HG02973 (cell line): ENCODE data around the gene PPP3CA.

Source experiments
- ATAC-seq: cut with Tn5 transposase; IDR thresholded peaks from one replicate; pipeline ENCODE4 v1.9.1; 2021; ENCODE audit warnings: moderate library complexity; ENCODE audit not compliant: unreplicated experiment

The PPP3CA gene

DNA sequence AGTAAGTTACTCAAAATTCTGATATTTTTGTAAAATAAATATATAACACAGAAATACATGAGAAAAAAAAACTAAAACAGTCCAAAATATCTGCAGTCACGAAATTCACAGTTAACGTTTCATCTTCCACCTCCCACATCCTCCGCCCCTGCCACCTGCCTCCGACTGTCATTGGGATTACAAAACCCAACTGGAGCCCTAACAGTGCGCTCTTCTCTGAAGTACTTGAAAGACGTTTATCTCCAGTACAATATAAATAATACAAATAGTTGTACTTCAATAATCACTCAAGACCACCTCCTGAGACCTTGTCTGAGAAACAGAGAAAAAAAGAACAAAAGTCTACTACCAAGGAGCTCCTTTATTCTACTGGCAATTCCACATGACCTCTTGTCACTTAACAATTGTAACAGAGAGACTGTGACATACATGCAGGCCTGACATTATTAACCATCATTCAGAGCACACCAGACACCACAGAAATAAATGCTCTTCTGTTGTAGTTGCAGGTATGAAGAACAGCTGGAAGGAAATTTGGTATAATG, 280.6 kb downstream of the PPP3CA start:
- no peak for ATAC-seq

GRCh38 chr4:101065935-101066485, 281.3 kb downstream of the PPP3CA start:
- no peak for ATAC-seq

DNA sequence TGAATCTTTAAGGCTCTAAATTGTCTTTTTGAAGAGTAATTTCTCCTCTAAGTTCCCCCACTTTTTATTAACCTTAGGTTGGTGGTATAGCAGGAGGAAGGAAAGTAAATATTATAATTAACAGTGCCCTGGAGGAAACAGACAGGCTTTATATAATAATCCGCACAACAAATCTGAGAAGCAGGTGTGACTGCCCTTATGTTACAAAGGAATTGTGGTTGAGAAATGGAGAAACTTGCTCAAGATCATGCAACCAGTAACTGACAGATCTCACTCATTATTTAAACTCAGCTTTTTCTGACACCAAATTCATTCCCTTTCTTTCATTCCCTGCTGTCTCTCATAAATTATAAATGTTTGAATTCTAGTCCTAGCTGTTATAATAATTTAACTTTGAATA, 282.0 kb downstream of the PPP3CA start:
- no peak for ATAC-seq

DNA sequence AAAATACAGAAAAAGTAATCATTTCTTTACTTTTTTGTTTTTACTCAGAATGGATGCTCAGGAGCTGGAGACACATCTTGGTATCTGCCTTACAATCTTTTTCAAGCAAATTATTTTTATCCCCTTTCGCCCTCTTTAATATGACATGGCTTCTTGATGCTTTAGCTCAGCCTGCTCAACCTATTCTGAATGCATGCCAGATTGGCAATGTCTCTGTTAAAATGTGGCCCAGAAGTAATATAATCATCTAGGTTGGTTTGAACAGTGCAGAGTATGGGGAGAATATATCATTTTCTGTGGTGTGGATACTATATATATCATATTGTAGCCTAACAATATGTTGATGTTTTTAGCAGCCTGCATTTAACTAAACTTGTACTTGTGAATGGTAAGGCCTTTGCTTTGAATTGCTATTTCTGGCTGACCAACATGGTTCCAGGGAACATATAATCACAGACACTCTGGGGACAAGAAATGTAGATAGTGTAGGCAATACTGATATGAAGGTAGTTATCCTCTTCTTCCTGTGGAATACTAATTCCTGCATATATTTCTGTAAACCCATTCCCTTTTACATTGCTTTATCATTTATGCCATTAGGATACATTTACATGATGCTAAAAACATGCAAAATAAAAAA, 282.7 kb downstream of the PPP3CA start:
- no peak for ATAC-seq

GRCh38 chr4:101055392-101055791, 291.9 kb downstream of the PPP3CA start:
- ATAC-seq = no peak

GRCh38 chr4:101050837-101051205, 296.5 kb downstream of the PPP3CA start:
- ATAC-seq = no peak

DNA sequence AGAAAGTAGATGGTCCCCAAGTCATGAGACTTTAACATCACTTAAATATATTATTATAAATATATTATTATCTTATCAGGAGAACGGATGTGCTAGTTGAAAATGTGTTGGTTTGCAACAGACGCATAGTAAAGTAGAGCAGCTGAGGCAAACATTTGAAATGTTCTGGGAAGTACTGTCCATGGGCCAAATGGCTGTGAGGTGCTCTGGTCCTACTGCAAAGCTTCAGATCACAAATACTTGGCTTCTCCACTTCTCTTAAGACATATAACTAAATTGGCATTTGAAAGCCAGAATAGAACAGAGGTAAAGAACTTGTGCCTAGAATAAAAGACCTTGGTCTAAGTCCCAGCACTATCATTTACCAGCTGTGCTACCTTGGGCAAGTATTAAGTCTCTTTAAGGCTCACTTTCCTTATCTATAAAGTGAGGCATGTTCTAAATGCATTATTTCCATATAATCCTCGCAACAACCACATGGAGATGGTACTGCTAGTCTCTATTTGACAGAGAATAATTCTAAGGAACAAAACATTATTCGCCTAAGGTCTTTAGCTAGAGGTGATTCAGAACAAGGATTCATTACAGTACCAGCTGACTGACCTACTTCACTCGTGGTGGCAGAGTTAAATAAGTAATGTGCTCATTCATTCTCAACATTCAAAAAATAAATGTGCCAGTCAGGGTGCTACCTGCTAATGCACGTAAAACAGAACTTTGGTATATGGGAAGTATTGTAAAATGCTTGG, 297.1 kb downstream of the PPP3CA start:
- no peak for ATAC-seq

DNA sequence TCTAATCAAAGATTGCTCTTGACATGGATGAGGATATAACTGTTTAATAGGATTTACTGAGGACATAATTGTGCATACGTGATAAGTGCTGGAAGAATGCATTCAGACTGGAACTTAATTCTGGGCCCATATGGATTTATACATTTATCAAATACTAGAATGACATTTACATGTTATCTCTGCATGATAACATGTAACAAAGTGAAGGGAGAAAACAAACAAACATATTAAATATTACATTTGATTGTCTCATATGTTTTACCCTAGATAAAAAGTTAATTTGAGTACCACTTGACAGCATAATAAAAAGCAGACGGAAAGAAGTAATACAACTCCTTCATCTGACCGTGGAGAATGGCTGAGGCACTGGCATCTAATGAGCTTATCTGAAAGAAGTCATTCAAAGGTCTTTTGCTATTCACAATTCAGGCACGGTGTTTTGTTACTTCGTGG, 297.8 kb downstream of the PPP3CA start:
- ATAC-seq = no peak

- ATAC-seq = no peak
These were observed 302.6 kb downstream of the PPP3CA start for GRCh38 chr4:101044766-101045165.

- ATAC-seq = no peak
These were observed 304.5 kb downstream of the PPP3CA start for GRCh38 chr4:101042847-101043246.

DNA sequence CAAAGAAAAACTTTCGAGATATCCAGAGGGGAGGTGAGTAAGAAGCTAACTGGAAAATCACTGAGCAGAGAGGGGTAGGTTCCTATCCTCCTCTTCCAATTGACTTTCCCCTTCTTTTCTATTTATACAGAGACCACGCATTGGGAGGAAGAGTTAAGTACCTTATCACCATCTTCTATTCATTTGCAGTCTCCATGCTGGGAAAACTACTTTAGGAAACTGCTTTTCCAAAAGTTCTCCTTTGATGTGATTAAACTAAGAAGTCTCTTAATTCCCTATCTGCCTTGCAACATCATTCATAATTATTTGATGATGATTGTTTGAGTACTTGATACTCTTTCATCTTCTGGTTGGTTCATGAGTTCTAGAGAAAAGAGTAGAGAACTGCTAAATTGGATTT, 306.6 kb downstream of the PPP3CA start:
- no peak for ATAC-seq

DNA sequence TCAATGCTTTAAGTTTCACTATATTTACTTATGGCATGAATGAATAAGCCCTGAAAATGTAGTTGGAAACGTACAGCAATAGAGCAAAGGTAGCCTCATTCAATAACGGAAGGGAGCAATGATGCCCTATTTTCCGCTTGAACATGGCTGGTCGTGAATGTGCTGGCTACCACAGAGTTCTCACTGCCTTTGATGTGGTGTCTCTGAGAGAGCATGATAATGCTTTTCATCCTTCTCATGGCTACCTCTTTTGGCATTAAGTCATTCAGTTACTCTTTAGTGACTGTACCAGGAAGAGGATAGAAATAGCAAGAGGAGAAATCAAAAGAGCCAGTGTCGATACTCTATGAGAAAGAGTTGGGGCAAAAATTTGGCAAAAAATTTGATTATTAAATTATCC, 308.0 kb downstream of the PPP3CA start:
- no peak for ATAC-seq

DNA sequence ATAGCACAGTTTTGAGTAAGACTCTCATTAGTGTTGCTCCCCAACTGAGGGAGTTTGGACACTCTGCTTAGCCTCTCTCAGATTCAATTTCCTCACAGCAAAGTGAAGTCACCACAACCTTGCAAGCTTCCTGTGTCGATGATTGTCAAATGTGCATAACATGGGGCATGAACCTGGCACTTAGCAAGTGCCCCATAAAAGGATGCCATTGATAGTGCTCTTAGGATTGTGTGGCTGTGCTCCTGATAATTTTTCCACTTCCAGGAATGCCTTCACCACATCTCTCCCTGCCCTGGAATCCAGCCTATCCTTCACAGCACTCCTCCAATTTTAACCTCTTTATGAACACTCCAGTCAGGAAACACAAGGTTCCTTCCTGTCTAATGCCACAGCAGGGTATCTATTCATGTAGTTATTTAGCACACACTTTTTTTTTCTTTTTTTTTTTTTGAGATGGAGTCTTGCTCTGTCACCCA, 309.4 kb downstream of the PPP3CA start:
- ATAC-seq = no peak

DNA sequence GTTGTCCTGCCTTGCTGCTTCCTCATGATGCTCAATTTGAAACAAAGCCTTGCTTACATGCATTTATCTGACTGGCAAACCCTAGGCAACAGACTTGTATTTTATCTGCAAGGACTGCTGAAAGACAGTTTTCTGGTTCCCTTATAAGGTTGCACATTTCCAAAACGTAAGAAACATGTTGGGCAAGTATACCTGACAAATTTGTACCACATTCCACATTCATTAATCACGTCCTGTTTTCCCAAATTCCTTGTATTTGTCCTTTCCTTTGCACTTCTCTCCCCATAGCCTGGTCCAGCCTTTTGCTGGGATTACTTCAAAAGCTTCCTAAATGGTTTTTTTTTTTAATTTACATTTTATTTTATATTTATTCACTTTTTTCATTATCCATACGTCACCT, 310.1 kb downstream of the PPP3CA start:
- no peak for ATAC-seq

- no peak for ATAC-seq
These were observed 311.8 kb downstream of the PPP3CA start for GRCh38 chr4:101035487-101035886.

- no peak for ATAC-seq
These were observed 313.3 kb downstream of the PPP3CA start for GRCh38 chr4:101033986-101034385.

- ATAC-seq = no peak
These were observed 314.8 kb downstream of the PPP3CA start for GRCh38 chr4:101032541-101032940.

- ATAC-seq = no peak
These were observed 315.4 kb downstream of the PPP3CA start for GRCh38 chr4:101031971-101032370.

DNA sequence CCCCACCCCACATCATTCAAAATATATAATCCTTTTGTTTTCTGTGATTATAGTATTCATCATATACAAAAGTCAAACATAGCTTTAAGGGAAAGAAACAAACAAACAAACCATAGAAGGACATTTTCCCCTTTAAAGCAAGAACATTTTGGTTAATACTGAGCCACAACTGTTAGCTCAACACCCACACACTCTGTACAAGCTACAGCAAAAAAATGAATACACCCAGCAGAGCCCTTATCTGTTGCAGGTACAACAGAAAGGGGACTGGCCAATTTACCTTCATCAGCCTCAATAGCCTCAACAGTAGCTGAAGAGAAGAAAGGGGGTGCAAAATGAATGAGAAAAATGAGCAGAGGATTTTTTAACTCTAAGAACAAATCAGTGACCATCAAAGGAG, 318.4 kb downstream of the PPP3CA start:
- no peak for ATAC-seq

GRCh38 chr4:101027721-101028120, 319.6 kb downstream of the PPP3CA start:
- no peak for ATAC-seq

GRCh38 chr4:101025755-101026154, 321.6 kb downstream of the PPP3CA start:
- ATAC-seq = no peak
